Measurements from ENCODE around the gene SPRN.

Gene SPRN

DNA sequence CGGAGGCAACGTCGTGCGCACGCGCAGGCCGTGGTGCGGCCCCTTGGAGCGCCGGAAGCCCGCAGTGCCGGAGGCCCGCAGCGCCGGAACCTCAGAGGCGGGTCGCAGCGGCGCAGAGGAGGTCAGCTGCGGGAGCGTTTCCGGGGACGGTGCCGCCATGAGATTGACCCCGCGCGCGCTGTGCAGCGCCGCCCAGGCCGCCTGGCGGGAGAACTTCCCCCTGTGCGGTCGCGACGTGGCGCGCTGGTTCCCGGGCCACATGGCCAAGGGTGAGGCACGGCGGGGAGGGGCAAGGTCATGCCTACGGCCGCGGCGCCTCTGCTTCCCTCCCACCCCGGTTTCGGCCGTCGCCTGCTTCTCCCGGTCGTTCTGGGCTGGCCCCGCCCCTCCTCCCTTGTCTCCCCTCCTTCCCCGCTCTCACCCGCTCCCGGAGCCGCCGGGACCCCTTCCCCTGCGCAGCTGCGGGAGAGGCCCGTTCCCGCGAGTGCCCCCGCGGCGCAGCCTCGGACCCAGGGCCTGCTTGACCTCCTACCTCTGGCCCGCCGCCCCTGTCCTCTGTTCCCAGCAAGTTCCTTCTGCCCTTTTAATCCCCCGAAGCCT lies 30.3 kb downstream of the SPRN start, which contains the start of gene MTG1:
Gene MTG1, plus strand, starts transcription at position 94 of the 600 bp plus-strand sequence. Its CDS starts 64 bp downstream, at position 158.
- TF ChIP-seq CTCF (IDR thresholded peaks at IDR 0.05; ENCODE audit: low read depth, low read length, missing control alignments), result peak; percentile 11
- DNase-seq (ENCODE audit: low read depth), result peak; percentile 75
- peak within 1 kb of the TSS; percentile 88 for H3K4me3 ChIP-seq (ENCODE audit: low read depth, low read length)

DNA sequence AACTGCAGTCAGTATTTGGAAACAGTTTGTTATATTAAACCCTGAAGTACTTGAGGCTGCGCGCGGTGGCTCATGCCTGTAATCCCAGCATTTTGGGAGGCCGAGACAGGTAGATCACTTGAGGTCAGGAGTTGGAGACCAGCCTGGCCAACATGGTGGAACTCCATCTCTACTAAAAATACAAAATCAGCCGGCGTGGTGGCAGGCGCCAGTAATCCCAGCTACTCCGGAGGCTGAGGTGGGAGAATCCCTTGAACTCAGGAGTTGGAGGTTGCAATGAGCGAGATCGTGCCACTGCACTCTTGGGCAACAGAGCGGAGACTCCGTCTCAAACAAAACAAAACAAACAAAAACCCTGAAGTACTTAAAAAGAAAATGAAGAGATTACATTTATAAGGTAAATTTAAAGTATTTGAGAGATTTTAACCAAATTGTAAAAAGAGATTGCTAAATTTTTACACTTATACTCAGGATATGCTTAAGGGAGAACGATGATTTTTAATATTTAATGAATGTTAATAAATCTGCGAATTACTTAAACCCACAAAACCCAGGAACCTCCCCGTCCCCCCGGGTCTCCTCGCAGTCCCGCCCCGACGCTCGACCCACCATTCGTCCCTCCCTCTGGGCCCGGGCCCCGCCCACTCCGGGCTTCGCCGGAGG lies 30.9 kb downstream of the SPRN start:
- DNase-seq (ENCODE audit: low read depth), result no peak
- peak overlapping the region; percentile 88; the same call in 1 of the 2 replicates for H3K4me3 ChIP-seq (ENCODE audit: low read depth, low read length)
- no peak for TF ChIP-seq CTCF (IDR thresholded peaks at IDR 0.05; ENCODE audit: low read depth, low read length, missing control alignments)

DNA sequence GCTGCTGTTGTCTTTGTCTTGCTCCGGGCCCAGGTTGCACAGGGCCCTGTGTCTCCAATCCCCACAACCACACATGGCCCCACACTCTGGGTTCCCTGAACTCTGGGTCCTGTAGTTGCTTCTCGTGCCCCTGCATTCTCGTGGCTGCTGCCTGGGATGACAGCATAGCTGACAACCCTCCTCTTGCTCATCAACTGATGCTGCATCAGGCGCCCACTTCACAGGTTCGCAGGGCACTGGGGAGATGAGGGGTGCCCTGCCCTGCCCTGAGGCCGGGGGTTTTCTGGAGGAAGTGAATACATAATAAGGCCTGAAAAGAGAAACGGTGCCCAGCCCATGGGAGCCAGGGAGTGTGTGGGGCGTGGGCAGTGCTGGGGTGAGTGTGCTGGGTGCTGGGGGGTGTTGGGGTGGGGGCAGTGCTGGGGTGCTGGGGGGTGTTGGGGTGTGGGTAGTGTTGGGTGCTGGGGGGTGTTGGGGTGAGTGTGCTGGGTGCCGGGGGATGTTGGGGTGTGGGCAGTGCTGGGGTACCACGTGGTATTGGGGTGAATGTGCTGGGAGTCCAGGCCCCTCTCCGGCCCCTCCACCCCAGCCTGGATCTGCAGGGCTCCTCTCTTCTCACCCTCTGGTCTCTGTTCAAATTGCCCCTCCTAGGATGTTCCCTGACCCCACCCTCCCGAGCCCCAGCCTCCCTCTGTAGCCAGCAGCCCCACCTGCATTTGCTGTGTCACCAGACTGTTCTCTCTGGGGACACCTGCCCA lies 32.5 kb downstream of the SPRN start:
- no peak for DNase-seq (ENCODE audit: low read depth)
- peak overlapping the region; percentile 73 for H3K4me3 ChIP-seq (ENCODE audit: low read depth, low read length)

GRCh38 chr10:133391249-133391635 lies 33.2 kb downstream of the SPRN start:
- peak overlapping the region; percentile 73; the same call in 1 of the 2 replicates for H3K4me3 ChIP-seq (ENCODE audit: low read depth, low read length)
- DNase-seq (ENCODE audit: low read depth), result no peak
- TF ChIP-seq CTCF (IDR thresholded peaks at IDR 0.05; ENCODE audit: low read depth, low read length, missing control alignments), result no peak

More for the DNA sequence above, 32.5 kb downstream of the SPRN start:
- no peak for TF ChIP-seq CTCF (IDR thresholded peaks at IDR 0.05; ENCODE audit: low read depth, low read length, missing control alignments)

GRCh38 chr10:133390597-133391248 lies 33.7 kb downstream of the SPRN start:
- peak overlapping the region; percentile 73 for H3K4me3 ChIP-seq (ENCODE audit: low read depth, low read length)
- DNase-seq (ENCODE audit: low read depth), result no peak
- TF ChIP-seq CTCF (IDR thresholded peaks at IDR 0.05; ENCODE audit: low read depth, low read length, missing control alignments), result no peak

DNA sequence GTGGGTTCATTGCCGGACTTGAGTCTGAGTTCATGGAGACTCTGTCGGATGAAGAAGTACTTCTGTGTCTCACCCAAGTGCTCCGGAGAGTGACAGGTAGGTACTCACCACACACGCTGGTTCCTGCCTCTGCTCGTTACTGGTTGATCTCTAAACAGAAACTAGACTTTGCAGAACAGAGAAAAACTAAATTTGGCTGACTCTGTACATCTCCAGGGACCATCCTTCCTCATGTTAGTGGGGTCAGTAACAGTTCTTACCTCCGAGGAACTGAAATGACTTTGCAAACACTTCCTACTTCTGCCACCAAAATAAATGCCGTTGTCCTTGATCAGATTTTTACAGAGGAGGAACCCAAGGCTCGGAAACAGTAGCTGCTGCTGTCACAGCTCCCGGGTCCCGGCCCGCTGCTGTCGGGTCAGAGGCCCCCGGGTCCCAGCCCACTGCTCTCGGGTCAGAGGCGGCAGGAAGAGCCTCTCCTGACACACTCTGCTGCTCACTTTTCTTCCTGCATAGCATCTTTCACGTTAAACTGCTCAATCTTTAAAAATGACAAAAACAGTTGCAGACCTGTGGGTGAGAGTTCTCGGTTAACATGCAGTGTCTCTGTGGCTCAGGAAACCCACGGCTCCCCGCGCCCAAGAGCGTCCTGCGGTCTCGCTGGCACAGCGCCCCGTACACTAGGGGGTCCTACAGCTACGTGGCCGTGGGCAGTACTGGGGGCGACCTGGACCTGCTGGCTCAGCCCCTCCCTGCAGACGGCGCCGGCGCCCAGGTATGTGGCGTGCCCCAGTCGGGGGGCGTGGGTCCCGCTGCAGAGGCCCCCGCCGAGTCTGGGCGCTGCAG lies 35.2 kb downstream of the SPRN start:
- peak overlapping the region; percentile 73 for H3K4me3 ChIP-seq (ENCODE audit: low read depth, low read length)
- peak; percentile 3 for TF ChIP-seq CTCF (IDR thresholded peaks at IDR 0.05; ENCODE audit: low read depth, low read length, missing control alignments)
- peak; percentile 98 for DNase-seq (ENCODE audit: low read depth)

Data from GM12864 (cell line).